ENCODE data around the gene RING1.

DNA sequence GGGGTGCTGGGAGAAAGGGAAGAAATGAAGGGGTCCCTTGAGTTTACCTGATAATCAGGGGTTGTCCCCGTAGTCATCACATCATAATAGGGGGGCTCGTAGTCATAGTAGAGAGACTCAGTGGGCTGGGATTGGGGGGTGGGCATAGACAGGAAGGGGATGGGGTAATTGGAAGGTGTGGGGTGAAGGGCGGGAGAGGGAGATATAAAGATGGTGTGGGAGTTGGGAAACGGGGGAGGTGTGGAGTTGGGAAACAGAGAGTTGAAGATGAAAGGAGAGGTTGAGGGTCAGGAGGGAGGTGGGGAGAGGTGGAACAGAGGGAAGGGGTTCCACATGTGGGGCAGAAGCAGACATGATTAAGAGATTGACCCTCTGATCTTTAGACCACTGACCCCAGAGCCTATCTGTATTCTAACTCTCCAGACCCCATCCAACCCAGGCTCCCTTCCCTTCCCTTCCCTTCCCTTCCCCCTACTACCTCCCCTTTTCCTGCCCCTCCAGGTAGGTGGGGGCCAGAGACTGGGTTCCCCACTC lies 22.6 kb upstream of the RING1 start:
- TF ChIP-seq EZH2 (optimal IDR thresholded peaks at IDR 0.05; ENCODE audit: low read depth, low read length): no peak
- no peak for TF ChIP-seq CTCF (IDR thresholded peaks at IDR 0.05; ENCODE audit: low read length)
